Kidney glomerular epithelial cell (primary cell): ENCODE data around the gene GHRHR.

Source experiments
- DNase-seq: peaks from one replicate; lab custom pipeline; 2025; lab: John Stamatoyannopoulos, UW

The GHRHR gene

GRCh38 chr7:30963842-30964241 is at the start of gene GHRHR:
GHRHR (plus strand) TSS chr7:30963953; CDS start chr7:30964069, 116 bp downstream.
- no peak for DNase-seq

GRCh38 chr7:30914596-30914995 is 49.2 kb upstream of the GHRHR start:
- no peak for DNase-seq

GRCh38 chr7:30915005-30915601 is 48.6 kb upstream of the GHRHR start:
- DNase-seq, result no peak

GRCh38 chr7:30915751-30916150 is 48.0 kb upstream of the GHRHR start:
- no peak for DNase-seq

- DNase-seq, result no peak
Measured at GRCh38 chr7:30916255-30916654, 47.5 kb upstream of the GHRHR start.

GRCh38 chr7:30916767-30917166 is 47.0 kb upstream of the GHRHR start:
- DNase-seq, result no peak

- DNase-seq, result no peak
Measured at GRCh38 chr7:30917216-30917893, 46.4 kb upstream of the GHRHR start.

GRCh38 chr7:30918676-30919075 is 45.1 kb upstream of the GHRHR start:
- DNase-seq, result no peak

- DNase-seq, result no peak
Measured at GRCh38 chr7:30920021-30920583, 43.7 kb upstream of the GHRHR start.

- peak; percentile 3 for DNase-seq
Measured at GRCh38 chr7:30920584-30921539, 42.9 kb upstream of the GHRHR start.

- DNase-seq, result no peak
Measured at GRCh38 chr7:30921540-30922401, 42.0 kb upstream of the GHRHR start.

GRCh38 chr7:30922596-30922995 is 41.2 kb upstream of the GHRHR start:
- DNase-seq, result no peak

- no peak for DNase-seq
Measured at GRCh38 chr7:30923009-30923773, 40.6 kb upstream of the GHRHR start.

GRCh38 chr7:30923774-30924413 is 39.9 kb upstream of the GHRHR start:
- no peak for DNase-seq

GRCh38 chr7:30924624-30925023 is 39.1 kb upstream of the GHRHR start:
- no peak for DNase-seq

GRCh38 chr7:30925117-30925516 is 38.6 kb upstream of the GHRHR start:
- DNase-seq, result no peak

- no peak for DNase-seq
Measured at GRCh38 chr7:30925913-30926312, 37.8 kb upstream of the GHRHR start.

GRCh38 chr7:30926313-30926712 is 37.4 kb upstream of the GHRHR start:
- no peak for DNase-seq

GRCh38 chr7:30927040-30927439 is 36.7 kb upstream of the GHRHR start:
- no peak for DNase-seq

GRCh38 chr7:30927559-30927958 is 36.2 kb upstream of the GHRHR start:
- DNase-seq, result no peak
